ENCODE measurements around the gene SH3BP5.
"Not testable (repeated sequence)": the region's sequence is repeated elsewhere in the genome, so short reads cannot be mapped to it uniquely, and the experiment has no call there.

Gene SH3BP5

DNA sequence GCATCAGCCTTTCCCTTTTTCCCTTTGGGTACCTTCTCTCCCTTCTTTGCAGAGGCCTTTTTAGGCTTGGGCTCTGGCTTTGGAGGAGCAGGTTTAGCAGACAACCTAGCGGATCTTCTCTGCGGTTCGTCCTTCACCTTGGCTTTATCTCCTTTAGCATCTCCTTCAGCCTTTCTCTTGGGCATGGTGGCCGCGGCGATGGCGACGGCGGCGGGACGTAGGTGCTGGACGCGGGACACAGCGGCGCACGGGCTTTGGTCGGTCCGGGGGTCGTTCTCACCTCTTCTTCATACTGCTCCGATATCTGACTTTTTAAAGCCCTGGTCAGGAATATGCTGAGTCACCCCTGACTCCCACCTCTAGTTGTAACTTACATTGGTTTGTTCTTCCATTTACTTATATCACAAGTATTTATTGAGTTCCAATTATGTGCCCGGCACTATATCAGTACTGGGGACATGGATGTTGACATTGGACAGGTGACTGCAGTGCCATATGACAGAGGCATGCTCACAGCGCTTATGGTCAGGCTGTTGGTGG is 43.1 kb upstream of the SH3BP5 start:
- Histone ChIP-seq H4K20me1 (ENCODE audit: insufficient read depth, low read length) (no peaks in the 10 kb centered on the region), H3K4me2 (ENCODE audit: low read length) (no peak overlapping the region), H2AFZ (ENCODE audit: low read depth, low read length) (no peak overlapping the region), H3K27ac (ENCODE audit: low read length) (no peak overlapping the region), H3K4me1 (ENCODE audit: low read length) (peaks cover 27% of the 10 kb centered on the region), H3K79me2 (ENCODE audit: low read length) (no peaks in the 10 kb centered on the region), H3K4me3 (ENCODE audit: low read length) (no peak overlapping the region), H3K9me3 (ENCODE audit: insufficient read depth, low read length) (no peaks in the 10 kb centered on the region), H3K9ac (ENCODE audit: low read length) (no peak overlapping the region), H3K36me3 (replicated peaks; ENCODE audit: low read depth, low read length) (no peaks in the 10 kb centered on the region), H3K27me3 (ENCODE audit: low read depth, low read length) (no peaks in the 10 kb centered on the region)
- TF ChIP-seq CTCF (IDR thresholded peaks at IDR 0.05; ENCODE audit: low read depth, low read length) (no peak), EZH2phosphoT487 (IDR thresholded peaks at IDR 0.05; ENCODE audit: low read depth) (no peak)

DNA sequence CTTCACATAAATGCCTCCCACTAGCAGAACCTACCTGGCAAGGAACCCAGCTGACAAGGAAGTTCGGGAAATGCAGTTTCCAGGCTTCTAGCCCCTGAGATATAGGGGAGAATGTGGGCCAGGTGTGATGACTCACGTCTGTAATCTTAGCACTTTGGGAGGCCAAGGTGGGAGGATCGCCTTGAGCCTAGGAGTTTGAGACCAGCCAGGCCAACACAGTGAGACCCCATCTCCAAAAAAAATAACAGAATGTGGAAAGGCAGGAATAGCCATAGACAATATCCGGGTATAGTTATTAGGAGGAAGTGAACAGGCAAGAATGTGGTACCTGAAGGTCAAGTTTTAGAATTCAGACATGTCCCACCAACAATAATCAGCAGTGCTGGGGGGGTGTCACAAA is 40.5 kb upstream of the SH3BP5 start:
- H3K4me3 ChIP-seq (ENCODE audit: low read length) = no peak overlapping the region
- H3K9ac ChIP-seq (ENCODE audit: low read length) = no peak overlapping the region
- no peaks in the 10 kb centered on the region for H3K79me2 ChIP-seq (ENCODE audit: low read length)
- no peak overlapping the region for H3K4me2 ChIP-seq (ENCODE audit: low read length)
- no peak overlapping the region for H2AFZ ChIP-seq (ENCODE audit: low read depth, low read length)
- H4K20me1 ChIP-seq (ENCODE audit: insufficient read depth, low read length) = no peaks in the 10 kb centered on the region
- peaks cover 23% of the 10 kb centered on the region for H3K4me1 ChIP-seq (ENCODE audit: low read length)
- TF ChIP-seq CTCF (IDR thresholded peaks at IDR 0.05; ENCODE audit: low read depth, low read length) (no peak), EZH2phosphoT487 (IDR thresholded peaks at IDR 0.05; ENCODE audit: low read depth) (no peak)
- H3K27me3 ChIP-seq (ENCODE audit: low read depth, low read length) = no peaks in the 10 kb centered on the region
- no peak overlapping the region for H3K27ac ChIP-seq (ENCODE audit: low read length)
- H3K9me3 ChIP-seq (ENCODE audit: insufficient read depth, low read length) = no peaks in the 10 kb centered on the region
- no peaks in the 10 kb centered on the region for H3K36me3 ChIP-seq (replicated peaks; ENCODE audit: low read depth, low read length)

DNA sequence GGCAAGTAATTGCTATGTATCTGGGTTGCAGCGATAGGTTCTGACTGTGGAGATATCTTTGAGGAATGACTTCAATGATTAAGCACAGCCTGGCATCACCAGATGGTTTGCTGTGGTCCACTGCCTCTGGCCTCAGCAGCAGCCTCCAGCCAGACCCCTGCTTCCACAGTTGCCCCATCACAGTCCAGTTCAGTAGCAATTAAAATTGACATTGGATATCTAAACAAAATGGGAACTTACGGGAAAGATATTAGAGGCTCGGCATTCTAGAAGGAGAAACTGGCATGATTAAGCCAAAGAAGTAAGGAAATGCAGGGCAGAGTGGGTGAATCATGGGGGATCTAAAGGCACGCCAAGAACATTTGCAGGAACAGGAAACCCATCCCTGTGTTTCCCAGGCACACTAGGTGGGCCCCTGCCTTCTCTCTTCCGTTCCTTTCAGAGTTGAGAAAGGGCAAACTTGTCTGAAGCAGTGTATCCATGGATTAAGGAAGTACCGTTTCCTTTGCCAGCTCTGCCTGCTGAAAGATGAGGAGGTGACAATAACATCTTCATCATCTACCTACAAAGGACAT is 36.3 kb upstream of the SH3BP5 start:
- no peak overlapping the region for H3K4me3 ChIP-seq (ENCODE audit: low read length)
- H4K20me1 ChIP-seq (ENCODE audit: insufficient read depth, low read length) = no peaks in the 10 kb centered on the region
- no peak overlapping the region for H2AFZ ChIP-seq (ENCODE audit: low read depth, low read length)
- H3K36me3 ChIP-seq (replicated peaks; ENCODE audit: low read depth, low read length) = no peaks in the 10 kb centered on the region
- H3K9ac ChIP-seq (ENCODE audit: low read length) = no peak overlapping the region
- H3K4me2 ChIP-seq (ENCODE audit: low read length) = no peak overlapping the region
- no peaks in the 10 kb centered on the region for H3K79me2 ChIP-seq (ENCODE audit: low read length)
- H3K27ac ChIP-seq (ENCODE audit: low read length) = no peak overlapping the region
- H3K9me3 ChIP-seq (ENCODE audit: insufficient read depth, low read length) = no peaks in the 10 kb centered on the region
- no peaks in the 10 kb centered on the region for H3K27me3 ChIP-seq (ENCODE audit: low read depth, low read length)
- TF ChIP-seq CTCF (IDR thresholded peaks at IDR 0.05; ENCODE audit: low read depth, low read length) = no peak
- TF ChIP-seq EZH2phosphoT487 (IDR thresholded peaks at IDR 0.05; ENCODE audit: low read depth) = no peak
- peaks cover 41% of the 10 kb centered on the region for H3K4me1 ChIP-seq (ENCODE audit: low read length)

GRCh38 chr3:15367059-15367458 is 34.7 kb upstream of the SH3BP5 start:
- Histone ChIP-seq H3K4me3 (ENCODE audit: low read length) (peak overlapping the region; percentile 3; the same call in 1 of the 2 replicates), H3K27ac (ENCODE audit: low read length) (peak overlapping the region; percentile 57), H3K27me3 (ENCODE audit: low read depth, low read length) (no peaks in the 10 kb centered on the region), H3K79me2 (ENCODE audit: low read length) (no peaks in the 10 kb centered on the region), H3K4me1 (ENCODE audit: low read length) (peaks cover 57% of the 10 kb centered on the region), H3K36me3 (replicated peaks; ENCODE audit: low read depth, low read length) (no peaks in the 10 kb centered on the region), H3K4me2 (ENCODE audit: low read length) (peak overlapping the region; percentile 71), H3K9me3 (ENCODE audit: insufficient read depth, low read length) (no peaks in the 10 kb centered on the region), H4K20me1 (ENCODE audit: insufficient read depth, low read length) (no peaks in the 10 kb centered on the region), H2AFZ (ENCODE audit: low read depth, low read length) (0 out of 2 replicates have a peak overlapping the region, but pooled peaks have one; percentile 10), H3K9ac (ENCODE audit: low read length) (peak overlapping the region; percentile 36)
- TF ChIP-seq CTCF (IDR thresholded peaks at IDR 0.05; ENCODE audit: low read depth, low read length) = no peak
- TF ChIP-seq EZH2phosphoT487 (IDR thresholded peaks at IDR 0.05; ENCODE audit: low read depth) = no peak

- not testable (repeated sequence) for H3K9me3 ChIP-seq (ENCODE audit: insufficient read depth, low read length); H4K20me1 ChIP-seq (ENCODE audit: insufficient read depth, low read length); H3K27me3 ChIP-seq (ENCODE audit: low read depth, low read length); H3K4me3 ChIP-seq (ENCODE audit: low read length); H3K9ac ChIP-seq (ENCODE audit: low read length); H2AFZ ChIP-seq (ENCODE audit: low read depth, low read length); H3K4me2 ChIP-seq (ENCODE audit: low read length); H3K36me3 ChIP-seq (replicated peaks; ENCODE audit: low read depth, low read length); H3K27ac ChIP-seq (ENCODE audit: low read length); H3K79me2 ChIP-seq (ENCODE audit: low read length)
- H3K4me1 ChIP-seq (ENCODE audit: low read length) = peaks cover 75% of the 10 kb centered on the region
Measured at GRCh38 chr3:15364078-15364477, 31.7 kb upstream of the SH3BP5 start.
